ENCODE data around the gene SLC5A10. TPM values are rescaled to one million over a fixed set of nuclear protein-coding genes. Genes with fewer than 3 reads are reported as not detected.

SLC5A10 gene
- total RNA-seq, 1 donor from 2014 or later: not detected

- no peak for DNase-seq (ENCODE audit: low spot score in 2 of 2)
- no peak overlapping the region for H3K27ac ChIP-seq
- H3K36me3 ChIP-seq: peaks cover 25 to 30% of the 10 kb centered on the region in 2 donors
- no peak for TF ChIP-seq CTCF (IDR thresholded peaks at IDR 0.05)
- H3K27me3 ChIP-seq: no peaks in the 10 kb centered on the region
- intact Hi-C loops (cut with DNase I): no loop called here
- H3K4me3 ChIP-seq: no peak overlapping the region
- peaks cover 0 to 10% of the 10 kb centered on the region in 2 donors for H3K4me1 ChIP-seq
- H3K9me3 ChIP-seq: no peaks in the 10 kb centered on the region
These were observed 35.0 kb upstream of the SLC5A10 start for GRCh38 chr17:18916816-18917500.

GRCh38 chr17:18917506-18918032, 34.4 kb upstream of the SLC5A10 start:
- TF ChIP-seq CTCF (IDR thresholded peaks at IDR 0.05): no peak
- H3K4me3 ChIP-seq: no peak overlapping the region
- peaks cover 0 to 10% of the 10 kb centered on the region in 2 donors for H3K4me1 ChIP-seq
- intact Hi-C loops (cut with DNase I): no loop called here
- DNase-seq (ENCODE audit: low spot score in 2 of 2): no peak
- peaks cover 24% of the 10 kb centered on the region in 2 donors for H3K36me3 ChIP-seq
- H3K27me3 ChIP-seq: no peaks in the 10 kb centered on the region
- H3K9me3 ChIP-seq: no peaks in the 10 kb centered on the region
- no peak overlapping the region for H3K27ac ChIP-seq

GRCh38 chr17:18919963-18920362, 32.0 kb upstream of the SLC5A10 start:
- DNase-seq (ENCODE audit: low spot score in 2 of 2): no peak
- no peak for TF ChIP-seq CTCF (IDR thresholded peaks at IDR 0.05)
- Histone ChIP-seq H3K9me3 (no peaks in the 10 kb centered on the region), H3K27ac (no peak overlapping the region), H3K36me3 (peaks cover 11 to 30% of the 10 kb centered on the region in 2 donors), H3K4me1 (peaks cover 0 to 10% of the 10 kb centered on the region in 2 donors), H3K4me3 (no peak overlapping the region), H3K27me3 (no peaks in the 10 kb centered on the region)
- intact Hi-C loops (cut with DNase I): no loop called here

- peak overlapping the region; percentile 34 to 41 for H3K27ac ChIP-seq
- H3K36me3 ChIP-seq: peaks cover 11 to 31% of the 10 kb centered on the region in 2 donors
- peaks cover 0 to 10% of the 10 kb centered on the region in 2 donors for H3K4me1 ChIP-seq
- no peaks in the 10 kb centered on the region for H3K9me3 ChIP-seq
- H3K4me3 ChIP-seq: no peak overlapping the region
- no peak for DNase-seq (ENCODE audit: low spot score in 2 of 2)
- TF ChIP-seq CTCF (IDR thresholded peaks at IDR 0.05): no peak
- no peaks in the 10 kb centered on the region for H3K27me3 ChIP-seq
- intact Hi-C loops (cut with DNase I): no loop called here
These were observed 31.0 kb upstream of the SLC5A10 start for GRCh38 chr17:18920911-18921441.

GRCh38 chr17:18921485-18921884, 30.5 kb upstream of the SLC5A10 start:
- no peak for TF ChIP-seq CTCF (IDR thresholded peaks at IDR 0.05)
- Histone ChIP-seq H3K27me3 (no peaks in the 10 kb centered on the region), H3K9me3 (no peaks in the 10 kb centered on the region), H3K4me1 (peaks cover 0 to 10% of the 10 kb centered on the region in 2 donors), H3K36me3 (peaks cover 12 to 26% of the 10 kb centered on the region in 2 donors), H3K27ac (peak overlapping the region in 1 of 2 donors; percentile 41), H3K4me3 (no peak overlapping the region)
- no peak for DNase-seq (ENCODE audit: low spot score in 2 of 2)
- intact Hi-C loops (cut with DNase I): no loop called here

Measured in ascending aorta (tissue), 2 donors.